NCI-H1105 treated with DMSO at 0.1 percent for 48 hours (cell line): ENCODE measurements around the gene AUNIP.

ENCODE experiments used
- DNase-seq: peaks from one replicate; lab custom pipeline; 2025; lab: John Stamatoyannopoulos, UW

Gene AUNIP

GRCh38 chr1:25858906-25859789 is at the start of gene AUNIP:
Gene AUNIP (minus strand): TSS chr1:25859457. CDS start chr1:25859357, 100 bp downstream.
- peak; percentile 80 for DNase-seq

DNA sequence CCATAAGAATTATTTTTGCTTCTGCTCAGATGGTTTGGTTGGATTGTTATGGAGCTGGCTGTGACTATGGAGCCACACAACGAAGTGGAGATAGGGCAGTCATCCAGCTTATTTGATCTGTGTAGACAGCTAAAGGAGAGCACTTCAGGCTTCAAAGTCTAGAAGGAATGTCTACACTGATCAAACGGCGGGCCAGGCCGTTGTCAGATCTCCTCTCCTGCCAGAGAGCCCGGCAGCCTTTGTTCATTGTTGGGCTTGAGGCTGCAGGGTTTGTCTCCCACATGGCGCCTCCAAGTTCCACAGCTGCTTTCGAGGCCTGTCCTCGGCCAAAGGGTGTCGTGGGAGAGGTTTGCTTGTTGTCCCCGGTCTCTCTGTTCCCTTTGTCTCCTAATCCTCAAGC is 49.8 kb upstream of the AUNIP start:
- no peak for DNase-seq

GRCh38 chr1:25908161-25908560 is 48.9 kb upstream of the AUNIP start:
- no peak for DNase-seq

DNA sequence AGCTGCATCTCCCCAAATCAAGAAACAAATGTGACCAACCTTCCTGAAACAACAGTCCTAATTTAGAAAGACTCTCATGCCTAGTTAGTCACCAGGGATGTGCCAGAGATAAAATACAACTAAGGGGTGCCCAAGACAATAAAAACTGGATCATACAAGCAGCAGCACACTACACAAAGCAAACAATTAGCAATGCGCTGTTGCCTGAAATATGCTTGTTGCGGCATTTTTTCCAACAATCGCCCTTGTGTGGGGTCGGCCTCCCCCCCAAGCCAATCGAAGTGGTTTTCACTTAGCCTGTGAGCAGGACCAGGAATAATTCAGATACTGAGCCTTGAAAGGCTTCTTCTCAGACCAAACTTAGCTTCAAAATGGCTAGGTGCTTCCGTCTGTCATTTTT is 48.3 kb upstream of the AUNIP start:
- peak; percentile 12 for DNase-seq

- peak; percentile 80 for DNase-seq
Observed at GRCh38 chr1:25906644-25907300, 47.5 kb upstream of the AUNIP start.

DNA sequence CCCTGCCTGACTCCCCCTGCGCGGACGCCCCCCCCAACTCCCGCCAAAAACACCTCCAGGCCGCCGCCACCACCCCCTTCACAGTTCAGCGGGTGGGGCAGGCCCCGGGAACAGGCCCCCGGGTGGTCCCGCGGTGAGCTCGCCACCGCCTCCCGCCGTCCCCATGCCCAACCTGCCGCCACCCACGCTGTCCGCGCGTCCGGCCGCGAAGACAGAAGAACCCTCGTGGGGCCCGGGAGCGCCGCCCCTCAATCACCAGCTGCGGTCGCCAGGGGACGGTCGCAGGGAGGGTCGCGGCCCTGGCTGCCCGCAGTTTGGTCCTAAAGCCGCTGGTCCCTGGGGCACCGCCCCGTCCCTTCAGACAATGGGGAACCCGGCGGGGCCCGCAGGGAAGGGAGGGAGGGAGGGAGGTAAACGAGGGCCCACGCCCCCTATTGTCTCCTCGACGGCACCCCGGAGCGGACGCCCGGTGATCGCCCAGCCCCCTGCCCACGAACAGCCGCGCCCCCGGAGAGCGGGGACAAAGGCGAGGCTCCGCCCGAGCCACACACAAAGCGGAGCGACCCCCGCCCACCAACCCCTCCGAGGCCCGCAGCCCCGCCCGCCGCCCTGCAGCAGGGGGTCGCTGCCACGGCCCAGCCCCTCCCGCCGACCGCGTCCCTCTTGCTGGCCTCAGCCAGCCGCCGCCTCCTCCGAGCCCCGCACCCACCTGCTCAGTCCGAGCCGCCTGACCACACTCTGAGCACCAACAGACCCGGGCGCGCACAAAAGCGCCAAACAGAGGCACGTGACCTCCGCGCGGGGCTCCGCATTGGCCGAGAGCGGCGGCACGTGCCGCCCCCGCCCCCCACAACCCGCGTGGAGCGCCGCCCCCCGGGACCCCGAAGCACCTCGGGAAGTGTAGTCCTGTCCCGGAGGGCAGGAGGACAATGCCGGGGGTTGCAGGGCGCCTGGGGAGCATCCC is 46.7 kb upstream of the AUNIP start, which contains the start of gene STMN1:
STMN1 (minus strand) TSS at position 740 of the 964 bp plus-strand sequence. CDS start 1,743 bp downstream, outside the sequence.
- DNase-seq: peak; percentile 95

DNA sequence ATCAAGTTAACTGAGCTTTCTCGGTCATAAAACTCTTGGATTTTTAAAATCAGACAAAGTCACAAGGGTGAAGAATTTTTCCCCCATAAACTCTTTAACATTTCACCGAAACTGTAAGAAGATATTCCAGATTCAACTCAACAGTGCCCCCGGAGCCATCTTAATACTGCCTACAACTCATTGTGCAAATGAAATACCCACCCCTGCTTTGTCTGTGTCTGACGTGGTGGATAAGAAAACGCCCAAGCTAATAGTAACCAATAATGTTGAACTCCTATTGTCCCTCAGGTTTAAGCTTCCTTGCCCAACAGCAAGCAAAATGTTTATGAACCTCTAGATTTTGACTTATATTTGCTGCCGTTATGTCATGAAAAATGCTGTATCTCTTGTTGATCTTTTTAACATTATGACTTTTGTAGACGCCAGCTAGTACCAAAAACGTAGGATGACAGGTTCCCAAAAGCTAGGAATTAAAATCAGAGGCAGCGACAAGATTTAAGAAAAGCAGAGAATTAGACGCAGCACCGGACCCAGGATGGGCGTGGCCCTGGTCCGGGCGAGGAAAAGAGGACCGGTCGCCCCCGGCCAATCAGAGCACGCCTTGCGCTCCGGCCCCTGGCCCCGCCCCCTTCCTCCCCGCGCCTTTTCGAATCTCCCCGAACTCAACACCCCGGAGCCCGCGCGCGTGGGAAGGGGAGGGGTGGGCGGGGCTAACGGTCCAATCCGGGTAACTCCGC is 45.9 kb upstream of the AUNIP start:
- DNase-seq: peak; percentile 95

DNA sequence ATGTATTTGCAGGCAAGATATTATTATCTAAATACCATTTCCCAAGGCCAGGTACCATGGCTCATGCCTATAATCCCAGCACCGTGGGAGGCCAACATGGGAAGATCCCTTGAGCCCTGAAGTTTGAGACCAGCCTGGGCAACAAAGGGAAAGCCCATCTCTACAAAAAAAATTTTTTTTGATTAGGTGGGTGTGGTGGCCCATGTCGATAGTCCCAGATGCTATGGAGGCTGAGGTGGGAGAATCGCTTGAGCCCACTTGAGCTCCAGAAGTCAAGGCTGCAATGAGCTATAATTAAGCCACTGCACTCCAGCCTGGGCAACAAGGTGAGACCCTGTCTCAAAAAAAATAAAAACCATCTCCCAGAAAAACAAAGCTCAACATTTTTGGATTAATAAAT is 44.7 kb upstream of the AUNIP start:
- DNase-seq: no peak

DNA sequence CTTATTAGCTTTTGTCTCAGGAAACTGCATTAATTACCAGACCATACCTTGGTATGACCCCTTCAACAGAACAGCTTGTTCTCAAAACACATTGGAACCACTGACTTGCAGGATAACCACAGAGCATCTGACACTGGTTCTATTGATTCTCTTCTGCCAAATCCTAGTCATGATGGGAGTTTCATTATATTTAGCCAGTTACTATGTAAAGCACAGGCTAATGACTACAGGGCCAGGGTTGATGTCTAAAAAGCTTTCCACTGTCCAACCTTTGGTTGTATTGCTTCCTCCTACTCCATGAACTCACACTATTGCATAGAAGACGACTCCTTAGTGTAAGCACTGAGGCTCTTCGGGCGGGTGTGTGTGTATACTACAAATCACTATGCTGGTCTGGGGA is 43.2 kb upstream of the AUNIP start:
- no peak for DNase-seq

DNA sequence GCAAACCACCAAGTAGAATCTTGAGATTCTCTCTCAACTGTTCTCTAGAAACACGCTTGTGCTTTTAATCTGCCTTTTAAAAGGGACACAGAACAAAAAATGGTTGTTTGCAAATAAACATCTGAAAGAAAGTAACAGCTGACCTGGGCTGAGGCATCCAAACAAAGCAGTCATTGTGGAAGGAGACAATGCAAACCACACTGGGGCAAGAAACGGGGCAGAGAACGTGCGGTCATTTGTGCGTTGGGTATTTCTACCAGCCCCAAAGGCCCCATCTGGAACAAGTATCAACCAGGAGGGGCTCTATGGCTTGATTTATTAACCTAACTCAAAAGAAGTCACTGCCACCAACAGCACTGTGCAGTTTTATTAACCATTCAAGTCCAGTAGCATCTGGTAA is 41.0 kb upstream of the AUNIP start:
- DNase-seq: no peak

GRCh38 chr1:25899792-25900191 is 40.5 kb upstream of the AUNIP start:
- peak; percentile 60 for DNase-seq

DNA sequence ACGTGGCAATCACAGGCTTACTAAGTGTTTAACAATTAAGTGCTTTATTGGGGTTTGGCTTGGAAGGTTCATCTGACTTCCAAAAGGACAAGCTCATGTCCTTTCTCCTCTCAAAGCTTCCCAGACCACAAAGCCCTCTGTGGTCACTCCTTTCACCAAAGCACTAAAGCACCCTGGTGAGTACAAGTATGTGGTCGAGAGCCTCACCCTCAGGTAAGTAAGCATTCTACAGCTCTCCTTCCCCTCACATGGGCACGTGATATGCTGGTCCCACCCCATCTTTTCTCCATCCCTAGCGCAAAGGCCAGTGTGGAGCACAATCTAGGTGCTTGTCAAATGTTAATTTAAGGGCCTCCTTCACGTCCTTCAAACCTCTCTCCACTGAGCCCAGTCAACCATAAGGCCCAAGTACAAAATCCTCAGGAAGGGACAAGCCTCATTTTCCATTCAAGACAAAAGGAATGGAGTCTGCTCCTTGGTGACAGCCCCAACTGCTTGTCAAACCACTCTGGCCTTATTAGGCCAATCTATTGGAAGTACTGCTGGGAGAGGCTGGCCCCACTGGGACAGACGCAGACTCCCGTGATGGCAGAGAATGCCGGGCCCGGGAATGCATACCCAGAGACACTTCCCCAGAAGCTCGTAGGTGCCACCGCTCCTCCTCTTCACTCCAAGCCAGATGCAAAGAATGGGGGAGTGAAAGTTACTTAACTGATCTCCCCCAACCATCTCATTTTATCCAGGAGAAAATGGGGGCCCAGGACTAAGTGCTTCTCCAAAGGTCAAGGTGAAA is 39.2 kb upstream of the AUNIP start:
- DNase-seq: no peak

DNA sequence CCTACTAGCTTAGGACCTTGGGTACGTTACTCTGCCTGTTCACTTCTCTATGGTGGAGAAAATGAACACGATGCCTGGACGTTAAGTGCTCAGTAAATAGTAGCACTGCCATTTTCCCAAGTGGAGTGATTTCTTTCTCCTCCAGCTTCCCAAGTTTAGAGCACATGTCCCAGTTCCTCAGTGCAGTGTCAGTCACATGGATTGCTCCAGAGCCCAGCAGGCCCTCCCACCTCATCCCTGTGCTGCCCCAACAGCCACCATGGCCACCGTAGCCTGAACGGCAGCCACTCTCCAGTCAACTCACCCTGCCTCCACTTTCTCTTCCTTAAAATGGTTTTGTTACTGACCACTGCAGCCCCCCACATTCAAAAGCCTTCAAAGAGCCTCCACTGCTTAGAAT is 38.5 kb upstream of the AUNIP start:
- no peak for DNase-seq

DNA sequence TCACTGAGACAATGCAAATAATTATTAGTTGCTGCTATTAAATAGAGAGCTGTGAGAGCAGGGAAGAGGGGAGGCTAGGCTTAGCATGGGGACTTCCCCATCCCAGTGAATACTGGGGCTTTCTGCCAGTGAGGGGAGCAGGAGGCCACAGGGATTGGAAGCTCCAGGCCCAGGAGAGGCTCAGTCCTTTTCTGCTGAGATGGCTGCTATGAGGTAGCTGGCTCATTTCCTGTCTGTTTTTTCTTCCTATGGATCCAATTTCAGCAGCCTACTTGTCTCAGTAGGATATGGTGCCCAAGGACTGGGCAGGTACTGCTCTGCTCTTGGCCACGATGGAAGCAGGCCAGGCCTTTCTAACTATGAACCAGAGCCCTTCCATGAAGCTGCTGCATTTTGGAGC is 37.0 kb upstream of the AUNIP start:
- DNase-seq: peak; percentile 28

DNA sequence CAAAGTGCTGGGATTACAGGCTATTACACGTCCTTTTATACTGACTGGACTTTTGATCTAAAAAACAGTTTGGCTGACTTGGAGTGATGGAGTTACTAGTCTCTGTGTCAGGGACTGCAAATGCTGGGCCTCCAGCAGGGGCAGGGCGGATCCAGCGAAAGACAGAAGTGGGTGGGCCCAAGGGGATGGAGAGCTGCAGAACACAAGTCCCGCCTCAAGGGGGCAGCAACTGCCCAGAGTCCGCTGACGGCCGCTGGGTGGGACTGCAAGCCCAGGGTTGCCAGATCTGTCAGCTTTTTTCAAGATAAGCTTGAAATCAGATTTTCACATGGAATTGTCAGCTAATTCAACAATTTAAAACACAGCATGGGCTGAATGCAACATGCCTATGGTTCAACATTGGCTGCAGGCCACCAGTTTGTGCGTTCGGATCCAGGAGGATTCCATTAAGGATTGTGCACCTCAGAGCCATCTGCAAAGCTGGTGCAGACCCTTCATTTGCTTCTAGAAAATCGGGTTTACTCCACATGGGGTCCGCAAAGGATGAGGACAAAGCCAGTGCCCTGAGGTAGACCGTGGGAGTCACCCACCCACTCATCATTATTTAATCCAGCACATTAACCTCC is 36.2 kb upstream of the AUNIP start:
- peak; percentile 84 for DNase-seq

GRCh38 chr1:25893116-25893515 is 33.9 kb upstream of the AUNIP start:
- DNase-seq: no peak

GRCh38 chr1:25891606-25892005 is 32.3 kb upstream of the AUNIP start:
- DNase-seq: no peak

GRCh38 chr1:25890239-25891034 is 31.2 kb upstream of the AUNIP start:
- DNase-seq: no peak

- DNase-seq: peak; percentile 51
Observed at GRCh38 chr1:25889470-25889869, 30.2 kb upstream of the AUNIP start.
